C4-2B (cell line): ENCODE measurements around the gene OSTF1.

Source experiments
- H3K27ac ChIP-seq: fragments of 450-650 bp; 2 replicates; pipeline ENCODE4 v1.5.1; 2017
- ZFX ChIP-seq: fragments of 450-650 bp; IDR thresholded peaks from 2 replicates; pipeline ENCODE4 v1.6.1; 2017
- TF ChIP-seq, protein P1 (sequence below): fragments of 450-650 bp; conservative IDR thresholded peaks from 2 replicates; pipeline ENCODE4 v1.5.1; 2017; ENCODE audit warnings: mild to moderate bottlenecking

The OSTF1 gene

DNA sequence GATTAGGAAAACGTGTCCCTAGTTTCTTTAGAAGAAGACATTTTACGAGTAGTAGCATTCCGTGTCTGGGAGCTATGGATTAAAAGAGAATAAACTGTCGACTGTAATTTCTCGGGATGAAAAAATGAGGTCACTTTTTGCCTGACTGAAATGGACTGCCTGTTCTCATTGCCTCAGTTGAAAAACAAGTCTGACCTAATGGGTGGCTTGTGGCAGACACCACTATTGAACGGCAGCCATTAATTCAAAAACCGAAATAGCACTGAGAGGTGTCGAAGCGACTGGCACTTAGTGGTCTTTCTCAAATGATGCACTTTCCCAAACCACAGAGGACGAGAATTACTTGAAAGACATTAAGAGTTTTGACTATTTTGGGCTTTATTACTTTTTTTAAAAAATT lies 35.4 kb downstream of the OSTF1 start:
- H3K27ac ChIP-seq, result no peak overlapping the region
- TF ChIP-seq ZFX, result no peak
- TF ChIP-seq, protein P1, sequence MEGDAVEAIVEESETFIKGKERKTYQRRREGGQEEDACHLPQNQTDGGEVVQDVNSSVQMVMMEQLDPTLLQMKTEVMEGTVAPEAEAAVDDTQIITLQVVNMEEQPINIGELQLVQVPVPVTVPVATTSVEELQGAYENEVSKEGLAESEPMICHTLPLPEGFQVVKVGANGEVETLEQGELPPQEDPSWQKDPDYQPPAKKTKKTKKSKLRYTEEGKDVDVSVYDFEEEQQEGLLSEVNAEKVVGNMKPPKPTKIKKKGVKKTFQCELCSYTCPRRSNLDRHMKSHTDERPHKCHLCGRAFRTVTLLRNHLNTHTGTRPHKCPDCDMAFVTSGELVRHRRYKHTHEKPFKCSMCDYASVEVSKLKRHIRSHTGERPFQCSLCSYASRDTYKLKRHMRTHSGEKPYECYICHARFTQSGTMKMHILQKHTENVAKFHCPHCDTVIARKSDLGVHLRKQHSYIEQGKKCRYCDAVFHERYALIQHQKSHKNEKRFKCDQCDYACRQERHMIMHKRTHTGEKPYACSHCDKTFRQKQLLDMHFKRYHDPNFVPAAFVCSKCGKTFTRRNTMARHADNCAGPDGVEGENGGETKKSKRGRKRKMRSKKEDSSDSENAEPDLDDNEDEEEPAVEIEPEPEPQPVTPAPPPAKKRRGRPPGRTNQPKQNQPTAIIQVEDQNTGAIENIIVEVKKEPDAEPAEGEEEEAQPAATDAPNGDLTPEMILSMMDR, result no peak

DNA sequence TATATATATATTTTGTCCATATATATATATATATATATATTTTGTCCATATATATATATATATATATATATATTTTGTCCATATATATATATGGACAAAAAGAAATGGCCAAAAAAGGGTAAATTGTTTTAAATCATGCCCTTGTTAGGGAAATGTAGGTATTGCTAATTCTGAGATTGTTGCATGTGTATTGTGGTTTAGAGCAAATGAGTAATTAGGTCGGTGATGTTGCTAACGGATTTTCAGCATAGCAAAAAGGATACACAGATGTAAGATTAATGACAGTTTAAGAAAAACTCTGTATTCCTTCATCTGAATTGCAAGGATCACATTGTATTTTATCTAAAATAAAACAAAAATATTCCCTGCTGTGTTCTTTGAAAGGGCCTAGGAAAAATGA lies 40.2 kb downstream of the OSTF1 start:
- H3K27ac ChIP-seq, result no peak overlapping the region
- no peak for TF ChIP-seq ZFX
- TF ChIP-seq, protein P1, result no peak

DNA sequence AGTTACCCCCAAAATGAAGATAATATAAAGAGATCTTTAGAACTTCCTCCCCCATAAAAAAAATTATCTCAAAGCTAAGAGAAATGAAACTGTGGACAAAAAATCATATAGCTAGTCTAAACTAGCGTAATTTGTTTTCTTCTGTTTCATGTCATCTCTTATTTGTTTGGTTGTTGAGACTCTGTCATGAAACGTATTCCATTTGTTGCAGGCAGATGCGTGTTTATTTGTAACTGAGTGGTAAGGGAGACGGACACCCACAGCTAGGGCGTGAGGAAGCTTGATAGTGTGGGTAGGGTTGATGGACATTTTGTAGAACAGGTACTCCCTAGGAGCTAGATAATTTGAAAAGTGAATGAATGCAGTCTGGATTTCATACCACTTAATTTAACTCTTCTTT lies 41.9 kb downstream of the OSTF1 start:
- H3K27ac ChIP-seq, result no peak overlapping the region
- no peak for TF ChIP-seq ZFX
- TF ChIP-seq, protein P1, result no peak

DNA sequence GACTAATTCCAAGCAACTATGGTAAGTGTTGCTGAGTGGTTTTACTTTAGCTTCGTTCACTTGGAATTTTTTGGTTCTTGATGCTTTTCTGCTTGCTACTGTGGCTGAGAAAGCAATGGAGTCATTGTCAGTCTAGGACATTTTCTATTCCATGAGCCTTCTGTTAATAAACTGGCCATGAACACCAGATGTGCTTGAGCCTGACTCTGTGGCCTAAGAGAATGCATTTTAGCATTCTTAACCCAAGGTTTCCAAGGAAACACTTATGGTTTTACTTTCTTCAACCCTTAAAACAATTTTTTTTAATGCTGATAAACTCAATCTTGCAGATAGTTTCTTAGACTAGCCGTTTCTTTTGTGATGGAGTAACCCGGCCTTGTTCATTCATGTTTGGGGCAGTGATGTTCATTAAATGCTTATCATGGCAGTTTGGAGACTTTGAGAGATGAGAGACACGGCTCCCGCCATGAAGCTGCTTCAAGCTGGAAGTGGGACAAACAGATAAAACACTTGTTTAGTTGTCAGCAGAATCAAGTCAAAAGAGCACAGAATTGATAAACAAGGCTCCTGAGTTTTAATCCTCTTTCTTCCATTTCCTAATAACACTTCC lies 42.4 kb downstream of the OSTF1 start:
- no peak overlapping the region for H3K27ac ChIP-seq
- TF ChIP-seq, protein P1, result no peak
- no peak for TF ChIP-seq ZFX

DNA sequence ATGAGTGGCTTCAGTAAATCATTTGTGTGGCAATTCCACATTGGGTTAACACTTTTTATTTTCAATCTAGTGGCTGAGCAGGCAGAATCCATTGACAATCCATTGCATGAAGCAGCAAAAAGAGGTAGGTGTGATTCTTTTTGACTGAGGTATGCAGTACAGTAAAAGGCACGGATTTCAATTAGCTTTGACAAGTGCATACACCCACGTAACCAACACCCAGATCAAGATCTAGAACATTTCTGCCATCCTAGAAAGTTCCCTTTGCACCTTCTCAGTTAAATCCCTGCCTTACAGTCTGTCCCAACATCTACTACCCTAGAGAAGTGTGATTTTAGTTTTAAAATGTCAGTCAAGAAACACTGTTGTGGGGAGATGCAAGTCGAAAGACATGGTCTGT lies 43.4 kb downstream of the OSTF1 start:
- H3K27ac ChIP-seq, result no peak overlapping the region

DNA sequence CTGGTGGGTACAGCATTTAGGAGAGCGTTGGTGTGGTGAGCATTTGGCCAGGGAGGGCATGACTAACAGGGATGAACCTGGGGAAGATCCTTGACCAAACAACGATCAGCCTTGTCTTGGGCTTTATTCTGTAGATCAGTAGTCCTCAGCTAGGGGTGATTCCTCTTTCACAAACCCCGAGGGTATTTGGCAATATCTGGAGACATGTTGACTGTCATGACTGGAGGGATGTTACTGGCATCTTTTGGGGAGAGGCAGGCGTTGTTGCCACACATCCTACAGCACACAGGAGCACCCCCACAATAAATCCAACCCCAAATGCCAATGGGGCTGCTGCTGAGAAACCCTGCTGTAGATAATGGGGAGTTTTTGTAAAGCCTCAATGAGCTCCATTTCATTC lies 43.9 kb downstream of the OSTF1 start:
- no peak overlapping the region for H3K27ac ChIP-seq

More for the DNA sequence above, 43.4 kb downstream of the OSTF1 start:
- TF ChIP-seq ZFX, result no peak
- TF ChIP-seq, protein P1, result no peak

DNA sequence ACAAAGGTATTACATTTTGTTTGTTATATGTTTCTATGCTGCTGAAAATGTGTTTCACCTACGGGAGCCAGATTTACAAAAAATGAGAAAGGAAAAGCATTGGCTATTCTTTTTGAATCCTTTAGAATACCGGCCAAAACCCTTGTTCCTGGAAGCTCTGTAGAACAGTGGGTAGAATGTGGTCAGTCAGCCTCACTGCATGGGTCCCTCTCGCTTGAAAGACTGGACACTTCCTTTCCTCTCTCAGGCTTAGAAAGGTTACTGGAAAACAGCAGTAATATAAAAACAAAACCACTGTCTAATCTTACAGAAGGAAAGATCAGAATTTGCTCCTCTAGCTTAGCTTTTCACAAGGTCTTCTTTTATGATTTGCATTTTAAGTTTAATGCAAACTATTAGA lies 45.1 kb downstream of the OSTF1 start:
- H3K27ac ChIP-seq, result no peak overlapping the region
- TF ChIP-seq ZFX, result no peak
- TF ChIP-seq, protein P1, result no peak

More for the DNA sequence above, 43.9 kb downstream of the OSTF1 start:
- no peak for TF ChIP-seq ZFX
- TF ChIP-seq, protein P1, result no peak
